HG03558 (cell line): ENCODE results near the gene PTBP1.
A peak's percentile ranks its signal among the peaks of the same experiment; 100 is the strongest.

Experiments
- ATAC-seq: cut with Tn5 transposase; IDR thresholded peaks from one replicate; pipeline ENCODE4 v1.9.1; 2021; ENCODE audit warnings: moderate number of reproducible peaks; ENCODE audit not compliant: unreplicated experiment; ENCODE audit errors: extremely low read depth

Gene PTBP1

DNA sequence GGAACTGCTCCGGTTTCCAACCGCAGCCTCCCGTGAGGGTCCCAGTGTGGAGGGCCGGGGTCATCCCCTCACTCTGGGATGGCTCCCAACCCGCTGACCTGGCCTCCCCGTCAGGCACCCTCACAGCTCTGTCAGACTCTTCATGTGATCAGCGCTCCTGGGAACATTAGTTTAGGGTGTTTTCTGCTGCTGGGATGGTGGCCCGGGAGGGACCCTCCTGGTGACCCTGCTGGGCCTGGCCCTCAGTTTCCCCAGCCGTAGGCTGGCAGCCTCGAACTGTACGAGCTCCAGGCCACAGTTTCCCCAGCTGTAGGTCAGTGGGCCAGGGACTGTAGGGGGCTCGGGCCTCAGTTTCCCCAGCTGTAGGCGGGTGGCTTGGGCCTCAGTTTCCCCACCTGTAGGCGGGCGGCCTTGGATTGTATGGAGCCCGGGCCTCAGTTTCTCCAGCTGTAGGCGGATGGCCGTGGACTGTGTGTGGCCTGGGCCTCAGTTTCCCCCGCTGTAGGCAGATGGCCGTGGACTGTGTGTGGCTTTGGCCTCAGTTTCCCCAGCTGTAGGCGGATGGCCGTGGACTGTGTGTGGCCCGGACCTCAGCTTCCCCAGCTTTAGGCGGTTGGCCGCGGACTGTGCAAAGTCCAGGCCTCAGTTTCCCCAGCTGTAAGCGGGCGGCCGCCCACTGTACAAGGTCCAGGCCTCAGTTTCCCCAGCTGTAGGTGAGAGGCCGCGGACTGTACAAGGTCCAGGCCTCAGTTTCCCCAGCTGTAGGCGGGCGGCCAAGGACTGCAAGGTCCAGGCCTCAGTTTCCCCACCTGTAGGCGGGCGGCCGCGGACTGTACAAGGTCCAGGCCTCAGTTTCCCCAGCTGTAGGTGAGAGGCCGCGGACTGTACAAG, 1.3 kb upstream of the PTBP1 start:
- ATAC-seq, result no peak

- ATAC-seq, result peak; percentile 17
Observed at GRCh38 chr19:797528-798414, 519 bp downstream of the PTBP1 start.

DNA sequence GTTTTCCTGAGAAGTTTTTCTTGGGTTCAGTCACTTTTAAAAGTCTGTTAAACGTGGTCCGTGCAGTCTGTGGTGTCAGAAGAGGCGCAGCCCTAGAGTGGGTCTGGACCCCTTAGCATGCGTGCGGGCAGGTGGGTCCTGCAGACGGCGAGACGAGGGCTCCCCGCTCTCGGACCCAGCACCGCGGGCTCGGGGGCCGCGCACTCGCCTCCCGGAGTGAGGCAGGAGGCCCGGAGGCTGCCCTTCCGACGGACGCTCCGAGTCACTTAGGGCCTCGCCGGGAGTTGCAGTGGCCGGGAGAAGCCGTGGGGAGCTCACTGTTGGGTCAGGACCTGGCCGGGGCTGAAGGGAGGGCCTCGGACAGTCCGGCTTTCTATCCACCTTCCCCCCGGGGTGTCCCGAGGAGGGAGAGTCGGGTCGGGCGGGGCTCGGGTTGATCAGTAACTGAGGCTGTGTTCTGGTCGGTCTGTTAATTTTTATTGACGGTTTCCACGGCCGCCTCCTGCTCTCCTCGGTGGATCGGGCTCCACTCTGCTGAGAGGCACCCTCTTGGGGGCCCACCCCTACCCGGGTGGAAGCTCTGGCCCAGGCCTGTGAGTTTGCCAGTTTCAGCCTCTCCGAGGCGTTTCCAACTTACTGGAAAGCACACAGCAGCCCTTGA, 1.3 kb downstream of the PTBP1 start:
- ATAC-seq, result no peak

DNA sequence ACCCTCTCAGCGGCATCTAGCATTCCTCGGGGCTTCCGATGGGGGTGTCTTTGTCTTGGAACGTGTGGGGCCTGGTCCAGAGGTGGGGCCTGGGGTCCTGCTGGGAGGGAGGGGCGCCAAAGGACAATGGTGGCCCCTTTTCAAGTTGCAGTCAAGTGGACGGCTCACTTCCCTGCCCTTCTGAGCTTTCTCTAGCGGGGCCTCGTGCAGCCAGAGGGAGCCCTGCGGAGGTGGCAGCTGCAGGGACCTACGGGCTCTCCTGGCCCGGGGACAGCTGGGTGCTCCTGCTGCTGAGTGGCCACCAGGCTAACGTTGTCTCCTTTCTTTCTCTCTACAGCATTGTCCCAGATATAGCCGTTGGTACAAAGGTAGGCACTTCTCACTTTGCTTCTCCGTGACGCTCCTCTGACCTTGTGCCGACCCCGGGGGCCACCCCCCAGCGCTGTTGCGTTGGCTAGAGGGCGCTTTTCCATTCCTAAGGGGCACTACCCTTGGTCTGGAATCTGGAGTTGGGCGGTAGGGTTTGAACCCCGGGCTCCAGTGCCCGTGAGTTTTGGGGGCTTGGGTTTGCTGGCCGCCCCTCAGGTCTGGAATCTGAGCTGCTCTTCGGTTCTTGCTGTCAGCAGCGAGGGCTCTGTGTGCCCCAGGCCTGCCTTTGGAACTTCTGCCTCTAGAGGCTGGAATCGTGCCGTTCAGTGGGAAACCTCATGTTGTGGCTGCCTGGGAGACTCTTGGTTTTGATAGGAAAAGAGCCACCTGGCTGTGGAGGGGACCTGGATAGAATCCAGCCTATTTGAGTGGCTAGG, 2.0 kb downstream of the PTBP1 start:
- no peak for ATAC-seq

GRCh38 chr19:800360-801029, 3.2 kb downstream of the PTBP1 start:
- ATAC-seq, result no peak

DNA sequence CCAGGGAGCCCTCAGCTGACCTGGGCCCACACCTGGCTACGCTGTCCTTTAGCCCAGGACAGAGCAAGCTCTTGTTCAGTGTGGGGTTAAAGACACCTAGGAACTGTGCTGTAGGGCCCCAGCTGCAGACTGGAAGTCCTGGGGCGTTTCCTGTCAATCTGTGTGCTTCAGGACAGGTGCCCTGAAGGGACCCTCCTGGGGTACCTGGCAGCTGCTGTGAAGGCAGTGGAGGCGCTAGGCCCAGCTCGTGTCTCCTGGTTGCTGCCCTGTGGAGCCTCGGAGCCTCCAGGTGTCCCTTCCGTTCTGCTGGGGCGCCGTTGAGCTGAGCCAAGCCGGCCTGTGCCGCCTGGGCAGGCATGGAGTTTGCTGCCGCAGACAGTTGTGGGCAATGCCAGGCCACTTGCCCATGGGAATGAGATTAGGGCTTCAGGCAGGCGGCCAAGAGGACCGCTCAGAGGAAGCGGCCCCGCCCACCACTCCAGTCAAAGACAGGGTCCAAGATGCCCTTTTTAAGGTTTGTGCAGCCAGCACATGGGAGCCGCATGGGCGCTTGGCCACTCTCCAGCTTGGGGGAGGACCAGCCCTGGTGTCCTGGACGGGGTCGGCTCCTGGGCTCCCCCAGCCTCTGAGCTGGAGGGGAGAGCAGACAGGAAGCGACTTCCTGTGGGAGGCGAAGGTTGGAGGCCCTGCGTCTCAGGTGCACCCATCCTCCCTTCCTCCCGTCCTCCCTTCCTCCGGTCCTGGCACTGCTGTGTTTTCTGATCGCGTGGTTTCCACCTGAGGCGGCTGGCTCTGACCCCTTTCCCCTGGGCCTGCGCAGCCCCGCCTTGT, 4.0 kb downstream of the PTBP1 start:
- ATAC-seq, result no peak

DNA sequence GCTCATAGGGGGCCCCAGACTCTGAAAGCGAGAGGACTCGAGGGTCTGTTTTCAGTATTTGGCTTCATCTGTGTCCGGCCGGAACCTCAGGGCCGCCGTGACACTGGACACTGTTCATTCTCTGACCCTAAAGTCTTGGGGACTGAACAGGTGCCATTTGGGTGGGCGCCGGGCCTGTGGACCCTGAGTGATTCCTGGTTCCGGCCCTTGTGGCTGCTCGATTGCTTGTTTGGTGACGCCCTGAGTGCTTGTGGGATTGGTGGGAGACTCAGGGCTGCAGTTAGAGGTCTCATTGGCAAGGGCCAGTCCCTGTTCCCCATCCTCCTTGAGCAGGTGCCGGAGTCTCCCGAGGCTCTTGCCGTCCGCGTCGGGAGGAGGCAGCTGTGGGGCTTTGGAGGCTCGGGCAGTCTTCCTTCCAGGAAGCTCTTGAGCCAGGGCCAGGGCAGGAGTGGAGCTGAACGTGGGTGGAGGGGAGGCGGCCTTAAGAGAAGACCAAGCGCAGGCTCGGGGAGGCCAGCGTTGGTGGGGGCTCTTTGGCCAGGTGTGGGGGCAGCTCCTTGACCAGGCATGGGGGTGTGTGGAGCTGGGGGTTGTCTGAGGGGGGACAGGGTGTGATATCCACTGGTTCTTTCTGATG, 4.7 kb downstream of the PTBP1 start:
- ATAC-seq, result no peak

DNA sequence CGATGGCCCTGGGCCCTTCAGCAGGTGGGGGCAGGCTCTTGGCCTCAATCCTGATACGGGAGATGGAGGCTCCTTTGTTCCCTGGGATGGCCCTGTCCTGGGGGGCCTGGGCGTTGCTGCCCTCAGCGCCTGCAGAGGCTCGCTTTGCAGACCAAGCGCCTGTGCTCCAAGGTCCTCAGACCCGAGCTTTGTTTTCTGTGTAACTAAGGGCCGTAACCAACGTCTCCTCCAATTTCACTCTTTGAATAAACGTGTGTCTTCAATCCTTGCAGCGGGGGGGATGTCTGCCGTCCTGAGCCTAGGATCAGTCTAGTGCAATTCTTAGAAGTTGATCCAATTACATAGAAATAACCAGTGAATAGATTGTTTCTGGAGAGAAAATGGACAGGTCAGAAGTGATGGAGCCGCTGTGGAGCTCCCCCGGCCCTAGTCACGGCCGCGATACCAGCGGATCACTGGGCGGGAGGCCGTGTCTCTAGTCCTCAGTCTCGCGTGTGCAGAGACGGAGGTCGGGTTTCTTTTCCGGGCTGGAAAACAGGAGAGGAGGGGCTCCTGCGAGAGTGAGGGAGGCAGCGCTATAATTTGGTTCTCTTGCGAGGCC, 5.3 kb downstream of the PTBP1 start:
- no peak for ATAC-seq

- no peak for ATAC-seq
Observed at GRCh38 chr19:803099-803561, 5.9 kb downstream of the PTBP1 start.

- no peak for ATAC-seq
Observed at GRCh38 chr19:803686-804418, 6.6 kb downstream of the PTBP1 start.

DNA sequence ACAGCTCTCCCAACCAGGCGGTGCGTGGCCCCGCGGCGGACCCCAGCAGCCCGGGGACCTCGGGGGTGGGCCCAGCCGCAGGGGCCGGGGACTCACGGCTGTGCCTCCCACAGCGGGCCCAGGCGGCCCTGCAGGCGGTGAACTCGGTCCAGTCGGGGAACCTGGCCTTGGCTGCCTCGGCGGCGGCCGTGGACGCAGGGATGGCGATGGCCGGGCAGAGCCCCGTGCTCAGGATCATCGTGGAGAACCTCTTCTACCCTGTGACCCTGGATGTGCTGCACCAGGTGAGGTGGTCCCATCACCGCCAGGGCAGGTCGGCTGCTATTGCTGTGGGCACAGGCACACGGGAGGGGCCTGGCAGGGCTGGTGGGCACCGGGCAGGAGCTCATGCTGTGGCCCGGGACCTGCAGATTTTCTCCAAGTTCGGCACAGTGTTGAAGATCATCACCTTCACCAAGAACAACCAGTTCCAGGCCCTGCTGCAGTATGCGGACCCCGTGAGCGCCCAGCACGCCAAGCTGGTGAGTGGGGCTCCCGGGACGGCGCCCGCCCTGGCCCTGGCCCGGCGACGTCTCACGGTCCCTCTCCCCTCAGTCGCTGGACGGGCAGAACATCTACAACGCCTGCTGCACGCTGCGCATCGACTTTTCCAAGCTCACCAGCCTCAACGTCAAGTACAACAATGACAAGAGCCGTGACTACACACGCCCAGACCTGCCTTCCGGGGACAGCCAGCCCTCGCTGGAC, 7.3 kb downstream of the PTBP1 start:
- ATAC-seq, result no peak

DNA sequence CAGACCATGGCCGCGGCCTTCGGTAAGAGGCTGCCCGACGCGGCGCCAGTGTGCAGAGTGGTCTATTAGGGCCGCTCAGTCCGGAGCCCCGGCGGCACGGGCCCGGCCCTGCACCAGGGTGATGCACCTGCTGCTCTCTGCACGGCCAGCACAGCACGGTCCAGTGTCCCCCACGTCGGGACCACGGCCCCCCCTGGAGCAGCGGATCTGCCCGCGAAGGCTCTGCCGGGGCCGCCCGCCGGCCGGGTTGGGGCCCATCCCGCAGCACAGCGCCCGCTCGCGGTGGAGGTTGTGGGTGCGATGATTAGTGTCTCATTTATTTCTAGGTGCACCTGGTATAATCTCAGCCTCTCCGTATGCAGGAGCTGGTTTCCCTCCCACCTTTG, 7.9 kb downstream of the PTBP1 start:
- ATAC-seq, result no peak

- ATAC-seq, result no peak
Observed at GRCh38 chr19:805600-806550, 8.6 kb downstream of the PTBP1 start.

DNA sequence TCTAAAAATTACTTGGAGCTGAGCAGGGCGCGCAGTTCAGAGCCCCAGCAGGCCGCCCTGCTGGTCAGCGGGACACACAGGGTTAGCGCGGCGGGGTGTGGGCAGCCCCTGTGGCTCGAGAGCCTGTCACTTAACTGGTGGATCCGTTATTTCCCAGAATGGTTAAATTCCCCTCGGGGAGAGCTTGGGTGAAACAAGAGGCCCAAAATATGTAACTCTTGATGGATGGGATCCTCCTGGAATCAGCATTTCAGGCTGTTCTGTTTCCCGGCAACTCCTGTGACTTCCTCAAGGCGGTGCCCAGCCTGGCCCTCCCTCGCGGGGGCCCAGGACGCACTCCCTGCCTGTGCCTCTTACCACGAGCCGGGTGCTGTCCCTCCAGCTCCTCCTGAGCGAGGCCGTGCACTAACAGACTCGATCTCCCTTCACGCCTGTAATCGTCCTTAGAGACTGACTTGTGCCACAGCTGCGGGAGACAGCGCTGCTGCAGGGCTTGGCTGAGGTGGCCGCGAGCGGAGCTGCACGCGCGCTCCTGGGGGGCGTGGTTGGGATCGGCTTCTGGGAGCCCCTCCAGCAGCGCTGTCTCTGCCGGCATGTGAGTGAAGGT, 9.7 kb downstream of the PTBP1 start:
- ATAC-seq, result no peak
